Kidney epithelial cell (primary cell): ENCODE results near the gene P3H3. TPM values are rescaled to one million over a fixed set of nuclear protein-coding genes. Genes with fewer than 3 reads are reported as not detected.

Experiments
- DNase-seq: peaks from one replicate; pipeline ENCODE4 v3.0.0-alpha.2; 2010; ENCODE audit warnings: low read depth
- H3K27me3 ChIP-seq: 2 replicates; pipeline ENCODE4 v1.6.0; 2011; ENCODE audit warnings: low read length; ENCODE audit not compliant: control insufficient read depth, insufficient read depth
- H3K36me3 ChIP-seq: 2 replicates; pipeline ENCODE4 v1.5.1; 2011; ENCODE audit warnings: low read length; ENCODE audit not compliant: control insufficient read depth, insufficient read depth
- H3K4me3 ChIP-seq: 2 replicates; pipeline ENCODE4 v1.5.1; 2011; ENCODE audit warnings: low read depth, mild to moderate bottlenecking, control low read depth, low read length
- CTCF ChIP-seq: IDR thresholded peaks from 2 replicates; pipeline ENCODE4 v1.5.1; 2011; ENCODE audit warnings: mild to moderate bottlenecking, moderate library complexity, low read length, control low read depth, inconsistent platforms; ENCODE audit not compliant: insufficient read depth, poor library complexity, severe bottlenecking
- total RNA-seq: library from RNA; depleted of rRNA; stranded (reverse); fragments of >200 nt; gene quantifications from 2 replicates; pipeline ENCODE4 v1.2.3, GENCODE V29; 2015

The P3H3 gene
- total RNA-seq, 1 donor from 2014 or later = 21.8 TPM

GRCh38 chr12:6836851-6837250 lies 8.6 kb downstream of the P3H3 start:
- TF ChIP-seq CTCF = no peak
- no peak for DNase-seq
- no peaks in the 10 kb centered on the region for H3K27me3 ChIP-seq
- peaks cover 2% of the 10 kb centered on the region for H3K36me3 ChIP-seq
- H3K4me3 ChIP-seq = no peak overlapping the region

- Histone ChIP-seq H3K36me3 (peaks cover 2% of the 10 kb centered on the region), H3K4me3 (no peak overlapping the region), H3K27me3 (no peaks in the 10 kb centered on the region)
- TF ChIP-seq CTCF = no peak
- no peak for DNase-seq
Observed at GRCh38 chr12:6837370-6838060, 9.3 kb downstream of the P3H3 start.

DNA sequence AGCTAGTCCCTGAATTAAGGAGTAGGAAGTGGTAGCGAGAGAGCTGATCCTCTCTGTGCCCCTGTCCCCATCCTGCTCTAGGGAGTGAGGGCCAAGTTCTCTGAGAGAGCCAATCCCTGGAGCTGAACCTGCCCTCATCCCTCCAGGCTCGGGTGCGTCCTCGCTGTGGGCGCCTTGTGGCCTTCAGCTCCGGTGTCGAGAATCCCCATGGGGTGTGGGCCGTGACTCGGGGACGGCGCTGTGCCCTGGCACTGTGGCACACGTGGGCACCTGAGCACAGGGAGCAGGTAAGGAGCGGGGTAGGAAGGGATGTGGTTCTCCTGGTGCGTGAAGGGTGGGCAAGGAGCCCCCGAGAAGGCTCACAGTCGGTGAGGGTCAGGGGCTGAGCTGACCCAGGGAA lies 10.6 kb downstream of the P3H3 start:
- Histone ChIP-seq H3K36me3 (peaks cover 2% of the 10 kb centered on the region), H3K4me3 (no peak overlapping the region), H3K27me3 (no peaks in the 10 kb centered on the region)
- no peak for TF ChIP-seq CTCF
- no peak for DNase-seq

DNA sequence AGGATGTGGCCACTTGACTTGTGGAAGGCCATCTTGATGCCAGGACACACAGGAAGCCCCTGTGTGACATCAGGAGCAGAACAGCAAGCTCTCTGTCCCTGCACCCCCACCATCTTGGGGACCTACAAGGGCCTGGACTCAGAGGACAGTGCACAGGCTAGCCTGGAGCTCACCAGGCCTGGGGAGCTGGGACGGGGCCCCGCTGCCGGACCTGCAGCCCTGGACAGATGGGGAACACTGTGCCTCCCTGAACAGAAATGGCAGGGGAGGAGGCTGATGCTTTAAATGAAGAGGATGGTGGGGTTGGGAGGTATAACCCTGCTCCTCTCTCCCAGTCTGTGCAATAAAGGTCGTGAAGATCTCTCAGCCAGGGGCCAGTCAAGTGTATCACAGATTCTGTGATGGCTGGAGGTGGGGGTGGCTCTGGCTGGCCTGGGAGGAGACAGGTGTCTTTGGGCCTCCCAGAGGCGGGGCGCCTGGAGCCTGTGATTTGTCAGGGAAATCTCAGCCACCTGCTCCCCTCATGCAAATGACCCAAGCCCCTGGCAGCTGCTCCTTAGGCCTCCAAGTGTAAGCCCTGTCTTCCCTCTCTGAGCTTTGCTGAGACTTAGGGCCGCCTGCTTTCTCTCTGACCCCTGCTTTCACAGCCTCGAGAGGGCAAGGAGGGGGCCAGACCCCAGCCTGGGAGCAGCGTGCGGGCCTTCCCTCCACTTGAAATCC lies 11.4 kb downstream of the P3H3 start:
- peaks cover 2% of the 10 kb centered on the region for H3K36me3 ChIP-seq

DNA sequence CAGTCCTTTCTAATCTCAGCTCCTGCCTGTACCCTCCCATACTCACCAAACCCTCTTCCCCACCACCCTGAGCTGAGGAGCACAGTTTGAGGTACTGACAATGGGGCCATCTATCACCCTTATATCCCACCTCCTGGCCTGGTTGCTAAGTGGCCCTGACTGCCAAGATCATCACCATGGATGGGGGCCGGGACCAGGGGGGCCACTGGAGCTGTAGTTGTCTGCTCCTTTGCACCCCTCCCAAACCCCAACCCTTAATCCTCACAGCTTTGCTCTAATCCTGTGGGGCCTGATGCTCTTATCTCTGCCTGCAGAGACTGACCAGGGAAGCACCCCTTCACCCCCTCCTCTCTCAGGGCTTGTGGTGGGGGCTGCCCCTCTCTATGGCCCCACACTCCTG lies 12.1 kb downstream of the P3H3 start:
- no peak for TF ChIP-seq CTCF
- H3K36me3 ChIP-seq = peaks cover 2% of the 10 kb centered on the region

More for the DNA sequence above, 11.4 kb downstream of the P3H3 start:
- Histone ChIP-seq H3K4me3 (no peak overlapping the region), H3K27me3 (no peaks in the 10 kb centered on the region)
- no peak for DNase-seq
- TF ChIP-seq CTCF = no peak

More for the DNA sequence above, 12.1 kb downstream of the P3H3 start:
- Histone ChIP-seq H3K4me3 (no peak overlapping the region), H3K27me3 (no peaks in the 10 kb centered on the region)
- no peak for DNase-seq
